BLaER1 treated with 17β-estradiol and CSF1 and Interleukin-3, amounts not matched to agents 10 nM and 100 nM (cell line): ENCODE data around the gene ADCY6.
A peak's percentile ranks its signal among the peaks of the same experiment; 100 is the strongest.

Experiments
- H3K27ac ChIP-seq, 11 experiments: shearing (Covaris generic); formaldehyde crosslinking; 2 replicates each; pipeline ENCODE4 v1.8.1; 2022
- H3K27me3 ChIP-seq, 11 experiments: shearing (Covaris generic); formaldehyde crosslinking; 2 replicates each; pipeline ENCODE4 v1.8.1; 2022
- H3K36me3 ChIP-seq, 11 experiments: shearing (Covaris generic); formaldehyde crosslinking; 2 replicates each; pipeline ENCODE4 v1.8.1; 2022
- H3K4me1 ChIP-seq, 10 experiments: shearing (Covaris generic); formaldehyde crosslinking; 2 replicates each; pipeline ENCODE4 v1.8.1; 2022
- H3K4me2 ChIP-seq, 11 experiments: shearing (Covaris generic); formaldehyde crosslinking; 2 replicates each; pipeline ENCODE4 v1.8.1; 2022
- H3K4me3 ChIP-seq, 10 experiments: shearing (Covaris generic); formaldehyde crosslinking; 2 replicates each; pipeline ENCODE4 v1.8.1; 2022
- H3K9ac ChIP-seq, 11 experiments: shearing (Covaris generic); formaldehyde crosslinking; 2 replicates each; pipeline ENCODE4 v1.8.1; 2022
- H3K9me3 ChIP-seq, 11 experiments: shearing (Covaris generic); formaldehyde crosslinking; replicated peaks in 1 of 11; 2 replicates each; pipeline ENCODE4 v1.8.1; 2022
- H4K20me1 ChIP-seq, 11 experiments: shearing (Covaris generic); formaldehyde crosslinking; 2 replicates each; pipeline ENCODE4 v1.8.1; 2022
- Cebpa-rat ChIP-seq, 11 experiments: shearing (Covaris generic); IDR thresholded peaks; 2 replicates each; pipeline ENCODE4 v1.8.1; 2022

ADCY6 gene

DNA sequence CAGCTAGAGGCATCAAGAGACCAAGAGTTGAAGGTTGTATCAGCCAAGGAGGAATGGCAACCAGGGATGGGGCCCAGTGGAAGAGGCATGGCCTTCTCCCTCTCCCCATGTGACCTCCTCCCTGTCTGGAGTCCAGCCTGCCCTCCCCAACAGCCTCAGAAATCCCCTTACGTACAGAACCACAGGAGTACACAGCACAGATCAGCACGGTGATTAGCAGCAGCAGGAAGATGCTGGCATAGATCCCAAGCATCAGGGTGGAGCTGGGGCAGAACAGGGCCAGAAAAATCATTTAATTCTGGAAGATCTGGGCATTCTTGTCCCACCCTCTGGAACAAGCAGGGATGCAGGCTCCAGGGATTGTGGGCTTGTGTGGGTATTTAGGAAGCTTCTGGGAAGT, 14.4 kb downstream of the ADCY6 start:
- Histone ChIP-seq H4K20me1 (no peaks in the 10 kb centered on the region; a peak in 1 of 22 replicates), H3K9ac (no peak overlapping the region), H3K4me3 (no peak overlapping the region), H3K27ac (peak overlapping the region in 1 of 11 experiments; percentile 8; a peak in 1 of 22 replicates), H3K9me3 (no peaks in the 10 kb centered on the region), H3K27me3 (no peaks in the 10 kb centered on the region), H3K36me3 (peaks cover 47 to 82% (median 79%) of the 10 kb centered on the region in 11 experiments), H3K4me2 (no peak overlapping the region), H3K4me1 (peaks cover 9 to 29% (median 21%) of the 10 kb centered on the region in 10 experiments)
- TF ChIP-seq Cebpa-rat (IDR thresholded peaks at IDR 0.05): no peak

DNA sequence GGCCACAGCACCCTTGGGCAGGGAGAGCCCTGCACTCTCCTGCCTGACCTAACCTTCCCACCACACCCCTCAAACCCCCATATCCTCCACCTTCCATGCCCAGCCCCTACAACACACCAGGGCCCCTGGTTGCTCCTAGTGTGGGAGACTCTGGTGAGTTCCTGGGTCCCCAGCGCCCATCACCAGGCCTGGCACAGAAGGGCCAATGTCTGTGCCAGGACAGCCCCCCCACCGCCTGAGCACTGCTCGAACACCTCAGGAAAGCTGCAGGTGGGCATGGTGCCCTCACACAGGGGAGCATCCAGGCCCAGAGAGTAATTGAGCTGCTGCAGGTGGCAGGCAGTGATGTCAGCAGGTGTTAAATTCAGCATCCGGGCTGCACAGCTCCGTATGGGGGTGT, 15.2 kb downstream of the ADCY6 start:
- H3K27ac ChIP-seq: no peak overlapping the region
- no peak overlapping the region for H3K9ac ChIP-seq
- TF ChIP-seq Cebpa-rat (IDR thresholded peaks at IDR 0.05): no peak
- no peak overlapping the region for H3K4me3 ChIP-seq
- H3K9me3 ChIP-seq: no peaks in the 10 kb centered on the region
- H3K4me1 ChIP-seq: peaks cover 2 to 21% (median 13%) of the 10 kb centered on the region in 10 experiments; a peak in 19 of 20 replicates
- peaks cover 47 to 89% (median 86%) of the 10 kb centered on the region in 11 experiments for H3K36me3 ChIP-seq
- no peaks in the 10 kb centered on the region for H3K27me3 ChIP-seq
- no peak overlapping the region for H3K4me2 ChIP-seq
- H4K20me1 ChIP-seq: no peaks in the 10 kb centered on the region; a peak in 1 of 22 replicates

DNA sequence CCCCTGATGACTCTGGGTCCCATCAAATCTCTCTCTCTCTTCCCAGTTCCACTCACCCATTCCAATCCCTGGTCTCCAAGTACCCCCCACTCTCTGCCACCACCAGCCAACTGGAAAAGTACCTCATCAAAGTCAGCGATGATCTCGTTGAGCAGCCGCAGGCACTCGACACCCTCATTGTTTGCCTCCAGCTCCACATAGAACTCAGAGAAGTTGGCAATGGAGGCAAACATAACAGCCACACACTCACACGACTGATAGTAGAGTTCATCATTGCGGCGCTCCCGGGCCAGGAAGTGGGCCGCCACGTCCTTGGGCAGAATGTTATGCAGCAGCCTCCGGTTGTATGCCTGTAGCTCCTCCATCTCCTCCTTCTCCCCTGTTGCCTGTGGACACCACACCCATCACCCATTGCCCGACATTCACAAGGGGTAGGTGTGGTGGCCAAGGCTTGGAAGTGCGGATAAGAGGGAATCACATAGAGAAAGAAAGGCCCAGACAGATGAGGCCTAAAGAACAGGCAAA, 17.2 kb downstream of the ADCY6 start:
- Histone ChIP-seq H3K27me3 (no peaks in the 10 kb centered on the region), H3K36me3 (peaks cover 52 to 95% (median 91%) of the 10 kb centered on the region in 11 experiments), H4K20me1 (no peaks in the 10 kb centered on the region; a peak in 1 of 22 replicates), H3K4me1 (peaks cover 15 to 22% (median 20%) of the 10 kb centered on the region in 10 experiments), H3K4me3 (no peak overlapping the region), H3K4me2 (no peak overlapping the region), H3K27ac (no peak overlapping the region), H3K9ac (no peak overlapping the region), H3K9me3 (no peaks in the 10 kb centered on the region)
- no peak for TF ChIP-seq Cebpa-rat (IDR thresholded peaks at IDR 0.05)

DNA sequence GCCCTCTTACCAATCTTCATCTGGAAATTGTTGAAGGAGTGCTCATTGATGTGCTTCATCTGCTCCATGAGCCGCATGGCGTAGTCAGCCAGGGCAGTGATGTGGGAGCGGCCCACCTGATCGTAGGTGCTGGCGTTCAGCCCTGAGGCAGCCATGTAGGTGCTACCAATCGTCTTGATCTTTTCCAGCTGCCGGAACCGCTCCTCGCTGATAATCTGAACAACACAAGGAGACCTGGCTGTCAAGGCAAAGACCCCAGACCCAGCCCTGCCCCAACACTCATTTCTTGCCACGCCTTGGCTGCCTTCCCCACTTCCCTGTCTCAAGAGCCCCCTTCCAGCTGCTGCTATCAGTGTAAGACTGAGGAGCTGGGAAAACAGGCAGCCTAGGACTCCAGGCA, 18.1 kb downstream of the ADCY6 start:
- H3K27me3 ChIP-seq: no peaks in the 10 kb centered on the region
- peaks cover 49 to 94% (median 85%) of the 10 kb centered on the region in 11 experiments for H3K36me3 ChIP-seq
- H3K9ac ChIP-seq: no peak overlapping the region
- no peaks in the 10 kb centered on the region; a peak in 1 of 22 replicates for H4K20me1 ChIP-seq
- no peaks in the 10 kb centered on the region for H3K9me3 ChIP-seq
- no peak for TF ChIP-seq Cebpa-rat (IDR thresholded peaks at IDR 0.05)
- H3K4me3 ChIP-seq: no peak overlapping the region
- peaks cover 24 to 31% (median 28%) of the 10 kb centered on the region in 10 experiments for H3K4me1 ChIP-seq
- no peak overlapping the region for H3K4me2 ChIP-seq
- no peak overlapping the region for H3K27ac ChIP-seq

DNA sequence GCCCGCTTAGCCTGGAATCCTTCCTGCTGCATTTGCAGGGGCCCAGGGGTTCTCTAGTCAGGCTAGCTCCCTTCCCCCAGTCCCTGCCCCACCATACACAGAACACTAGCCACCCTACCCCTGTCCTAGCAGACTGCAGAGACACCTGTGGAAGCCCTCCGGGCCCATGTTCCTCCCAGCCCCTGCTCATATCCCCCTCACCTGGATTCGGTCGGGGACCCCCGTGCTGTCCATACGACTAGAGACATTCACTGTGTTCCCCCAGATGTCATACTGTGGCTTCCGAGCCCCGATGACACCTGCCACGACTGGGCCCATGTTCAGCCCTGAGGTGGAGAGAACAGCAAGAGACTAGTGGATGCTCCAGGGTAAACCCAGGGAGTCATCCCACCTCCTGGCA, 20.2 kb downstream of the ADCY6 start:
- Histone ChIP-seq H3K27me3 (no peaks in the 10 kb centered on the region), H3K9ac (no peak overlapping the region), H3K4me2 (peak overlapping the region in 4 of 11 experiments; percentile 84 to 93 (median 90); a peak in 5 of 22 replicates), H3K4me1 (peaks cover 40 to 51% (median 47%) of the 10 kb centered on the region in 10 experiments), H3K4me3 (no peak overlapping the region), H3K36me3 (peaks cover 33 to 87% (median 66%) of the 10 kb centered on the region in 11 experiments), H4K20me1 (no peaks in the 10 kb centered on the region; a peak in 1 of 22 replicates), H3K9me3 (no peaks in the 10 kb centered on the region), H3K27ac (peak overlapping the region in 1 of 11 experiments; percentile 14; a peak in 2 of 22 replicates)
- TF ChIP-seq Cebpa-rat (IDR thresholded peaks at IDR 0.05): no peak

DNA sequence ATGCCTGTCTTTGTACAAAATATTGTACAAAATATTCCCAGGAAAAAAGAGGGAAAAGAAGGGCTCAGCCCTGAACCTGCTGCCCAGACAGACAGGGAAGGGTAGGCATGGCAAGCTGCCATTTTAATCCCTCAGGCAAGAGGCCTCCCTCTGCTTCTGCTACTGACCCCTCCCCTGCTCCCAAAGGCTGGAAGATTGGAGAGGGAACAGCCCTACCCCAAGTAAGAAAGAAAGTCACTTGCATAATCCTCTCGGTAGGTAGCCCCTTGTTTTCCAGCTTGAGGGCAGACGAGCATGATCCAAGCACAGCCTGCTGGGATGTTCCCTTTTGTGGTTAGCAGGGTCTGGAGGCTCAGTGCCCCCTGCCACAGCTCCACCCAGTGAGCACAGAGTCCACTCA, 20.7 kb downstream of the ADCY6 start:
- Histone ChIP-seq H4K20me1 (no peaks in the 10 kb centered on the region), H3K4me1 (peaks cover 46 to 57% (median 51%) of the 10 kb centered on the region in 10 experiments), H3K27me3 (no peaks in the 10 kb centered on the region), H3K4me3 (no peak overlapping the region), H3K27ac (no peak overlapping the region; a peak in 2 of 22 replicates), H3K9ac (no peak overlapping the region), H3K36me3 (peaks cover 27 to 81% (median 60%) of the 10 kb centered on the region in 11 experiments), H3K9me3 (no peaks in the 10 kb centered on the region), H3K4me2 (peak overlapping the region in 8 of 11 experiments; percentile 80 to 93 (median 86); a peak in 13 of 22 replicates)
- TF ChIP-seq Cebpa-rat (IDR thresholded peaks at IDR 0.05): no peak

DNA sequence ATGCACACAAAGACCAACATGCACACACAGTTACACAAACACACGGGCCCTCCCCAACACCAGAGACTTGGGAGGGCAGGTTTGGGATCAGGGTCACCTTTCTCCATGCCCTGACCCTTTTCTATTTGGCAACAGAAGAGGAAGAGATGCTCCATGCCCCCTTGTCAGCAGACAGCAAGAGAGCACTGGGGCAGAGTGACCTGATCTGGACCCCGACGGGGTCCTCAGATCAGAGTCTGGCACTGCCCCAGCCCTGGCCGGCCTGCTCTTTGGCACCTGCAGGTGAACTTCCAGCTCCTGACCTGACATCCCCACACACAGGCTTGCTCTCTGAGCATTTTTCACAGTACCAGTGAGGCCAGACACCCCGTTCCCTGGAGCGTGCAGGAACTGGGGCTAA, 21.4 kb downstream of the ADCY6 start:
- no peak for TF ChIP-seq Cebpa-rat (IDR thresholded peaks at IDR 0.05)
- Histone ChIP-seq H3K9ac (no peak overlapping the region), H4K20me1 (no peaks in the 10 kb centered on the region), H3K4me1 (peaks cover 47 to 60% (median 55%) of the 10 kb centered on the region in 10 experiments), H3K4me3 (no peak overlapping the region), H3K36me3 (peaks cover 24 to 74% (median 54%) of the 10 kb centered on the region in 11 experiments; a peak in 21 of 22 replicates), H3K27ac (0 out of 22 replicates have a peak overlapping the region, but pooled peaks of 2 of the 11 experiments have one; percentile 64 to 70), H3K27me3 (no peaks in the 10 kb centered on the region), H3K9me3 (no peaks in the 10 kb centered on the region), H3K4me2 (peak overlapping the region in 10 of 11 experiments; percentile 80 to 93 (median 86); a peak in 21 of 22 replicates)

DNA sequence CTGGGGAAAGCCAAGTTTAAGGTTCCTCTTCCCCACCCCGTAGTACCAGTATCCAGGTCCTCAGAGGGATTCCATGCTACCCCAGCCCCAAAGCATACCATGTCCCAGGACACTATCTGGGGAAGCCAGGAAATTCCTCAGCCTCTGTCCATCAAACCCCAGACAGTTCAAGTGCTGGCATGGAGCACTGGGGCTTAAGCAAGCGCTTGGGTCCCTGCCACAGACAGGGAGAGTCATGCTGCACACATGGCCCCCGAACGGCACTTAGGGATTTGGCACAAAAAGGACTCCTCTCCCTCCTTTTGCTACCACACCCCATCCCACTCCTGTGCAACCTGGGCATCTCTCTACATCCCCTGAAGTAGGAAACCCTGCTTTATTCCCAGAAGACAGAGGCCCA, 21.8 kb downstream of the ADCY6 start:
- H3K4me2 ChIP-seq: peak overlapping the region; percentile 80 to 93 (median 84)
- no peak overlapping the region for H3K4me3 ChIP-seq
- H3K9ac ChIP-seq: no peak overlapping the region
- H3K4me1 ChIP-seq: peaks cover 47 to 60% (median 55%) of the 10 kb centered on the region in 10 experiments
- H3K27me3 ChIP-seq: no peaks in the 10 kb centered on the region
- no peaks in the 10 kb centered on the region for H4K20me1 ChIP-seq
- H3K9me3 ChIP-seq: no peaks in the 10 kb centered on the region
- H3K36me3 ChIP-seq: peaks cover 19 to 70% (median 49%) of the 10 kb centered on the region in 11 experiments; a peak in 21 of 22 replicates
- H3K27ac ChIP-seq: peak overlapping the region in 6 of 11 experiments; percentile 32 to 74 (median 65); a peak in 7 of 22 replicates
- TF ChIP-seq Cebpa-rat (IDR thresholded peaks at IDR 0.05): no peak

DNA sequence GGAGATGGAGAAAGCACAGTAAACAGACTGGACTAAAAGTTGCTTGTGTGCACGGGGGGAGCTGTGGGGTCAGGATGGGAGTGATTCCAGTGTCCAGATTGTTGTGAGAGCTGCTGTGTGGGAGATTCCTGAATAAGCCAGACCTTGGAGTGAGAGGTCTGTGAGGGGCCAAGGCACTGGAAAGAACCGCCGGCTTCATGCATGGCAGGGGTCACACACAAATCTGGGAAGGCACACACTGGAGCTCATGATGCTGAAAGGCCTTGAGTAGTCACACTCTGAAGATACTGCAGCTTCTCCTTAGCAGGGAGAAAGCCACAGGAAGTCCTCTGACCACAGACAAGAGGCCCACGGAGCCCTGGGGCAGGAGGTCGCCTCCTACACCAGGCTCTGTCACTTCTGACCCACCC, 23.1 kb downstream of the ADCY6 start:
- Histone ChIP-seq H3K9me3 (no peaks in the 10 kb centered on the region), H3K36me3 (peaks cover 9 to 57% (median 36%) of the 10 kb centered on the region in 11 experiments; a peak in 20 of 22 replicates), H3K27me3 (no peaks in the 10 kb centered on the region), H3K4me2 (peak overlapping the region; percentile 80 to 93 (median 84)), H3K4me3 (peak overlapping the region in 5 of 10 experiments; percentile 16 to 54 (median 20); a peak in 5 of 20 replicates), H3K27ac (peak overlapping the region in 10 of 11 experiments; percentile 24 to 74 (median 61); a peak in 17 of 22 replicates), H3K4me1 (peaks cover 47 to 60% (median 55%) of the 10 kb centered on the region in 10 experiments), H4K20me1 (no peaks in the 10 kb centered on the region), H3K9ac (peak overlapping the region in 8 of 11 experiments; percentile 12 to 58 (median 34); a peak in 14 of 22 replicates)
- no peak for TF ChIP-seq Cebpa-rat (IDR thresholded peaks at IDR 0.05)
